CD4-positive, alpha-beta T cell treated with Interleukin-15 for 4 hours (primary cell): ENCODE results near the gene FREY1.
"Not testable (repeated sequence)": the region's sequence is repeated elsewhere in the genome, so short reads cannot be mapped to it uniquely, and the experiment has no call there.

Source experiments
- DNase-seq: peaks from one replicate; pipeline ENCODE4 v3.0.0-alpha.2; 2020; ENCODE audit warnings: low spot score

FREY1 gene

DNA sequence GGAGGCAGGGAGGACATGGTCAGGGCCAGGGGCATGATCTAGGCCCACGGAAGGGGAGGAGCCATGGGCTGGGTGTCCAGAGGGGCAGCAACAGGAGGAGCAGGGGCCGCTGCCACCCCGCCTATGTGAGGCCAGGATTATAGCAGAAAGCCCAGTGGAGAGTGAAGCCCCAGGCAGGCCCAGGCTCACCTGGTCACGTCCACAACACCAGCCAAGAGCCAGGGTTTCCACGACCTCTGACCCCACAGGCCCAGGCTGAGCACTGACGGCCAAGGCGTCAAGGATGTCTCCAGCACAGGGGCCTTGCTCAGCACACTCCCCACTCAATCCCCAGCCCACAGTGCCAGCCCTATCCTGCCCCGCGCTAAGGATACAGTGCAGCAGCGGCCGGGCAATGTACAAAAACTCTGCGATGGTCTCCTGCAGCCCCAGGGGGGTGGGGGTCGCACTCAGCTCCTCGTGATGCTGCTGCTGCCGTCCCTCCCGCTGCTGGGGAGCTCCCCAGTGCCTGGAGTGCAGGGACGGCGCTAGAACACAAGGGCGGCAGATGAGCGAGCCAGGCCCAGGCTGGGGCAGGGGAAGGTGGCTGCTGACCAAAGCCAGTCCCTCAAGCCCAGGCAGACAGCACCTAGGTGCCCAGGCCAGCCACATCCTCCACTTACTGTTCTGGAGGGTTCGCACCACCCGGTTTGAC, 7.0 kb upstream of the FREY1 start:
- DNase-seq: no peak

DNA sequence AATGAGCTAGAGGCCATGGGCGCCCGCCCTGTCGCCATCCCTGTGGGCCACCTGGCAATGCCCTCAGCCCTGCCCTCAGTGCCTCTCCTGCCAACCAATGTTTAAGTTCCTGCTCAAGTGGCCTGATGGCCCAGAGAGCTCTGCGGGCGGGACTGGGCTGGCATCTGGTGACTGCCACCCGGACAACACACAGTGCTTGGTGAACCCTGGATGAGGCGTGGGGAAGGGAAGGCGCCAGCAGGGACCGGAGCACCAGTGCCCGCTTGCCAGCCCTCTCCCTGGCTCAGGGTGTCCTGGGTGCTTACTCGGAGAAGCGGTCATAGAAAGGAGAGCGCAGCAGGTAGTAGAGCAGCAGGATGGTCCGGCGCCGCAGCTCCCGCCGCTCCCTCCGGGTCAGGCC, 6.4 kb upstream of the FREY1 start:
- no peak for DNase-seq

DNA sequence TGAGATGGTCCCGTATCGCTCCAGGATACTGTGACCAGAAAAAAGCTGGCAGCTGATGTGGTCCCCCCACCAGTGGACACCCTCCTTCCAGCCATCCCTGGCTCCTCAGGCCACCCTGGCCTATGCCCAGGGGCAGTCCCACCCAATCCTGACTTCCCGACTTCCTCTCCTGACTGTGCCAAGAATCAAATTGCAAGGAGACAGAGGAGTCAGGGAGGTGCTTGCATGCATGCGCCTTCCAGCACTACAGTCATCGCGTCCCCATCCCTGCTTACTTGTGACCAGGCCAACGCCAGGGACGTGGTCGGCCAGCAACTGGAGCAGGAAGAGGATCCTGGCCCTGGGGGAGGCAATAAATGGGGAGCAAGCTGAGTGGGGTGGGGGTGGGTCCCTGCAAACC, 3.6 kb upstream of the FREY1 start:
- no peak for DNase-seq

DNA sequence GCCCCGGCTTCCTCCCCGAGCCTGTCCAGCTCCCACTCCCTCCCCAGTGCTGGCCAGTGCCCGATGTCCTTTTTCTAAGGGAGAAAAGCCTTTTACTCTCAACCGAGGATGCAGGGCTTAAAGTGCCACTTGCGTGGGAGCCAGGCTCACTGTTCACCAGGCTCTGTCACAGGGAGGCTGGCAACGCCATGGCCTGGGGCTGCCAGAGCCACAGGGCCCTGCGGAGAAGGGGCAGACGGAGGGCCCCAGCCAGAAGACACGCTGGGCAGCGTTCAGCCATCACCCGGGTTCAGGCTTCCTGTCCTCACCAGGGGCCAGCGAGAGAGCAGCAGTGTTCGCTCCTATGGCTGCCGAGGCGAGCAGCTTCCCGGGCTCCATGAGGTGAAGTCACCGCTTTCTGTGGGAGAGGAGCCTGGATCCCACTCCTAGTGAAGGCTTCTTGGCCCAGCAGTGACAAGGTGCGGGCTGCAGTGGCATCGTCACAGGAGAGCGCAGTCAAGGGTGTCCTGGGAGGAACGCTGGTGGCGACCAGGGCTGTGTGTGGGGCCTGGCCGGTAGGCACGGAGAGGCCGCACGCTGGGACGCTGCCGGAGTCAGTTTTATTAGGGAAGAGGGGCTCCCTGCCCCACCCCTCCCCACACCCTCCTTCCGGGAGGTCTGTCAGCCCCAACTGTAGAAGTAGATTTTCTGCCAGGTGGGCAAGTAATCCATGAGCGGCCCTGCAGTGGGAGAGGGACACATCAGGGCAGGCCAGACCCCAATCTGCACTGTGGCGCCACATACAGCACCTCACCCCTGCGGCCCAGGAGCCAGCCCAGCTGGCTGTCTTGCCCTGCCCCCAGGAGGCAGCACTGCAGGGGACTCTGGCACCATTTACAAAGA, 2.8 kb upstream of the FREY1 start:
- DNase-seq: no peak

DNA sequence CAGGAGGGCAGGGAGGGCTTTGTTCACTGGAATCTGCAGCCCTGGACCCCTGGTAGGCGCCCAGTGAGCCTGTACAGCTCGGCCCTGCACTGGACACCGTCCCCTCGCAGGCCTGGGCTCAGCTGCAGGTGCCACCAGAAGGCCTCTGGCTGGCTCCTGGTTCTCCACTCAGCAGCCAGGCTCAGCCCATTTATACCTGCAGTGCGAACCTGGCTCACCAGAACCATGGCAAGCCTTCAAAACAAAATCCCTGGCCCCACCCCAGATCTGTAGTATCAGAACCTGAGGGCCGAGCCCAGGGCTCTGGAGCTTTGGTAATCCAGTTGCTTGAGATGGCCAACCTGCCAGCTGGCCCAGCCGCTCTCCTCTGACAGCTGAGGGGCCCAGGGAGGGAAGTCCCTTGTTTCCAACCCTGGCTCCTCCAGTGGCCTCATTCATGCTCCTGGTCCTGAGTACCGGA, 870 bp upstream of the FREY1 start:
- no peak for DNase-seq

DNA sequence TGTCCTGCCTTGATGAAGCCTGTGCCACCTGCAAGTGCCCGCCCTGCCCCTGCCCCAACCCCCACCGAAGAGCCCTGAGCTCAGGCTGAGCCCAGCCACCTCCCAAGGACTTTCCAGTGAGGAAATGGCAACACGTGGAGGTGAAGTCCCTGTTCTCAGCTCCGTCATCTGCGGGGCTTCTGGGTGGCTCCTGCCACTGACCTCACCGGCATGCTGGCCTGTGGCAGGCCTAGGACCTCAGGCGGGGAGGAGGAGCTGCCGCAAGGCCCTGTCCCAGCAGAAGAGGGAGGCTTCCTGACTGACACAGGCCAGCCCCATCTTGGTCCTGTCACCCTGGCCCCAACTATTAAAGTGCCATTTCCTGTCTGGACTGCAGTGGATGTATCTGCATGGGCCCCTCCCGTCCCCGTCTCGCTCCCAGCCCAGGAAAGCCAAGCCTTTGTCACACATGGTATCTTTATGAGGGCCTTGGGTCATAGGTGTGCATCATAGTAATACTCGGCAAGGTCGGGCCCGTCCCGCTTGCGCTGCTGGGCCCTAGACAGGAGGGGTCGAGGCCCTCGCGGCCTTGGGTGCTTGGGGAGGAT, 882 bp downstream of the FREY1 start:
- DNase-seq: no peak

DNA sequence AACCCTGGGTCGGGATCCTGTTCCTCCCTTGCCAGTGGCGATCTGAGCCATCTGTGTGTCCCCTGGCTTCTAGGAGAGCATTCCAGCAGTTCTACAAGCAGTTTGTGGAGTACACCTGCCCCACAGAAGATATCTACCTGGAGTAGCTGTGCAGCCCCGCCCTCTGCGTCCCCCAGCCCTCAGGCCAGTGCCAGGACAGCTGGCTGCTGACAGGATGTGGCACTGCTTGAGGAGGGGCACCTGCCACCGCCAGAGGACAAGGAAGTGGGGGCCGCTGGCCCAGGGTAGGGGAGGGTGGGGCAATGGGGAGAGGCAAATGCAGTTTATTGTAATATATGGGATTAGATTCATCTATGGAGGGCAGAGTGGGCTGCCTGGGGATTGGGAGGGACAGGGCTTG, 1.5 kb downstream of the FREY1 start:
- DNase-seq: not testable (repeated sequence)

DNA sequence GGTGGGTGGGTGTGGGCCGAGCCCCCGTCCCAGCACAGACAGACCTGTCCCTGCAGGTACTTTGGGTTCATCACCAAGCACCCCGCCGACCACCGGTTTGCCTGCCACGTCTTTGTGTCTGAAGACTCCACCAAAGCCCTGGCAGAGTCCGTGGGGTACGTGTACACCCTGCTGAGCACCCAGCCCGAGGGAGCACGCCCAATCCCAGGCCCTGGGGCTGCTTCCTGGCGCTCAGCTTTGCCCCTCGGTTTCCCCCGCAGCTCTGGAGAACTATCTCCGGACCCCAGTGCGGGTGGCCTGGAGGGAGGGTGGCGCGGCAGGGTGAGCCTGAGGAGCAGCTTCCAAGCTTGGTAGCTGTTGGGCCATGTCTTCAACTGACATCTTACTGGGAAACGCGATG, 2.0 kb downstream of the FREY1 start:
- DNase-seq: no peak

DNA sequence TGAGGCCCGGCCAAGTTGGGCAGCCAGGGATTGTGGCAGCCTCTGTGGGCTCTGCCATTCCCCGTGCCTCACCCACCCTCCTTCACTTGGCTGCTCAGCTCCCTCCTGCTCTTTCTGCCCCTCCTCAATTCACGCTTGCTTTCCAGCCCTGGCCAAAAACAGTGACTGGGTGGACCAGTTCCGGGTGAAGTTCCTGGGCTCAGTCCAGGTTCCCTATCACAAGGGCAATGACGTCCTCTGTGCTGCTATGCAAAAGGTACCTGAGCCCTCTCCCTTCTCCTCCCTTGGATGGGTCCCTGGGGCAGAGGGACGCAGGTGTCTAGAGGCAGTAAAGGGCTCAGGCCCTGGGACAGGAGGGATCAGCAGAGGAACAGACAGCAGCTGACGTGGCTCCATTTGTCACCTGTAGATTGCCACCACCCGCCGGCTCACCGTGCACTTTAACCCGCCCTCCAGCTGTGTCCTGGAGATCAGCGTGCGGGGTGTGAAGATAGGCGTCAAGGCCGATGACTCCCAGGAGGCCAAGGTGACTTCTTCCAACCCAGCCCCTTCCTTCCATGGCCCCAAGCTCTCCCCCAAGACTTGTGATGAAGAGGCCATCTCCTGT, 2.7 kb downstream of the FREY1 start:
- no peak for DNase-seq

DNA sequence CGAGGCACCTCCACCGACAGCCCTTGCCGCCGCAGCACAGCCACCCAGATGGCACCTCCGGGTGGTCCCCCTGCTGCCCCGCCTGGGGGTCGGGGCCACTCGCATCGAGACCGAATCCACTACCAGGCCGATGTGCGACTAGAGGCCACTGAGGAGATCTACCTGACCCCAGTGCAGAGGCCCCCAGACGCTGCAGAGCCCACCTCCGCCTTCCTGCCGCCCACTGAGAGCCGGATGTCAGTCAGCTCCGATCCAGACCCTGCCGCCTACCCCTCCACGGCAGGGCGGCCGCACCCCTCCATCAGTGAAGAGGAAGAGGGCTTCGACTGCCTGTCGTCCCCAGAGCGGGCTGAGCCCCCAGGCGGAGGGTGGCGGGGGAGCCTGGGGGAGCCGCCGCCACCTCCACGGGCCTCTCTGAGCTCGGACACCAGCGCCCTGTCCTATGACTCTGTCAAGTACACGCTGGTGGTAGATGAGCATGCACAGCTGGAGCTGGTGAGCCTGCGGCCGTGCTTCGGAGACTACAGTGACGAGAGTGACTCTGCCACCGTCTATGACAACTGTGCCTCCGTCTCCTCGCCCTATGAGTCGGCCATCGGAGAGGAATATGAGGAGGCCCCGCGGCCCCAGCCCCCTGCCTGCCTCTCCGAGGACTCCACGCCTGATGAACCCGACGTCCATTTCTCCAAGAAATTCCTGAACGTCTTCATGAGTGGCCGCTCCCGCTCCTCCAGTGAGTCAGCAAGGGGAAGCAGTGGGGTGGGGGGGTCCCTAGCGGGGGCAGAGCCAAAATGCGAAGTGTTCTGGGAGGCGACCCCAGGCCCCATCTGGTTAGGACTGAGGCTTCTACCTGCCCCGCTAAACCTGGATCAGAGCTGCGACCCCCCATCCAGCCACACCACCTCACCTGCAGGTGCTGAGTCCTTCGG, 4.4 kb downstream of the FREY1 start:
- no peak for DNase-seq

DNA sequence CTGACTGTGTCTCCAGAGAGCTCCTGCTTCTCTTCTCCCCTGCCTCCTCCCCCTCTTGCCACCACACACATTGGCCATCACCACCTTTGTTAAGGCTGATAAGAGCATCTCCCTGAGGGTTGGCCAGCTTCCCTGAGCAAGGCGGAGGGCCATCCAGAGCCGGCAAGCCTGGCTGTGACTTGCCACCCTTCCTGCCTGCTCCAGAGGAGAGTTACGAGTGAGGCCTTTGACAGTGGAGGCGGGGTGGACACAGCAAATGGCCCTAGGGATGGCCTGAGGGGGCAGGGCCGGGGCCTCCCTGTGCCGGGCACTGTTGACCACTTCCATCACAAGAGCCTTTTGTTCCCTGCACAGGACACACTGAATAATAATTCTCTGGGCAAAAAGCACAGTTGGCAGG, 5.4 kb downstream of the FREY1 start:
- no peak for DNase-seq

DNA sequence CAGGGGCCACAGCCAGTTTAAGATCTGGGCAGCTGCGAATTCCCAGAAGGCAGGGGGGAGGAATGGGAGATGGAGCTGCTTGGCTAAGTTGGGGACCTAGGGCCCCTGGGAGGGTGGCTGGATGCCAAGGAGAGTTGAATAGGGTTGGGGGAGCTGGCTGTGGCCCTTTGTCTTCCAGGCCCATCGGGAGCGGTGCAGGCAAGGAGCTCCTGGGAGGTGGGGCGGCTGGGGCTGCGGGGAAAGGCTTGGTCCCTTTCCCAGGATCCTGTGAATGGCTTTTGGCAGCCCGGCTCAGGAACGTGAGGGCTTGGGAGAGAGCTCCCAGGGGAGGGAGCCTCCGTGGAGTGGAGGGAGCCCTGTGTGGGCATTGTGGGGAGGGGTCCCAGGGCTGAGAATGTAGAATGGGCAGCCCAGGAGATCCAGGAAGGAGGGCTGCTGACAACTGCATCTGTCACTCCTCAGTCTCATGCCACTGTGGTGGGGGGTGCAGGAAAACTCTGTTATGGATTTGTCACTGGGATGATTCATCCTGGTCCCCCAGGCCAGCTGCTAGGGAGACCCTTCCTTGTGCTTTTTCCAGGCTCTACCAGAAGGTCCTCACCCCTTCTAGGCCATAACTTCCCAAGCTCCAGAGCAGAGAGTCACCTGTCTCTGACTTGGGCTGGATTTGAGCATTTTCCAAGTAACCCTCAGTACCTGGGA, 6.0 kb downstream of the FREY1 start:
- DNase-seq: no peak

DNA sequence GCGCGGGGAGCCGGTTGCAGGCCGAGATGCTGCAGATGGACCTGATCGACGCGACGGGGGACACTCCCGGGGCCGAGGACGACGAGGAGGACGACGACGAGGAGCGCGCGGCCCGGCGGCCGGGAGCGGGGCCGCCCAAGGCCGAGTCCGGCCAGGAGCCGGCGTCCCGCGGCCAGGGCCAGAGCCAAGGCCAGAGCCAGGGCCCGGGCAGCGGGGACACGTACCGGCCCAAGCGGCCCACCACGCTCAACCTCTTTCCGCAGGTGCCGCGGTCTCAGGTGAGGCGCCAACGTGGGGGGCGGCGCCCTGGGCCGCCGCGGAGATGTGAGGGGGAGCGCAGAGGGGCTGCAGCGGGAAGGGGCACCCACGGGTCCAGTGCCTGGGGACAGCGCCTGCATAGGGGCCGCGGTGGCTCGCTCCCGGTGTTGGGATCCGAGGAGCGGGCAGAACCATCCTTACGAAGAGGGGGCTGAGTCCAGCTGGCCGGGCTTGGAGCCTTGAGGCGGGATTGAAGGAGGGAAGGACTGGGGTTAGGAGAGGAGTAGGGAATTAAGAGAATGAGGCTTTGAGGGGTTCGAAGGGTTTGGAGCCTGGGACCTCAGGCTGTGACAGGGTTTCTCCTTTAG, 6.8 kb downstream of the FREY1 start:
- not testable (repeated sequence) for DNase-seq

DNA sequence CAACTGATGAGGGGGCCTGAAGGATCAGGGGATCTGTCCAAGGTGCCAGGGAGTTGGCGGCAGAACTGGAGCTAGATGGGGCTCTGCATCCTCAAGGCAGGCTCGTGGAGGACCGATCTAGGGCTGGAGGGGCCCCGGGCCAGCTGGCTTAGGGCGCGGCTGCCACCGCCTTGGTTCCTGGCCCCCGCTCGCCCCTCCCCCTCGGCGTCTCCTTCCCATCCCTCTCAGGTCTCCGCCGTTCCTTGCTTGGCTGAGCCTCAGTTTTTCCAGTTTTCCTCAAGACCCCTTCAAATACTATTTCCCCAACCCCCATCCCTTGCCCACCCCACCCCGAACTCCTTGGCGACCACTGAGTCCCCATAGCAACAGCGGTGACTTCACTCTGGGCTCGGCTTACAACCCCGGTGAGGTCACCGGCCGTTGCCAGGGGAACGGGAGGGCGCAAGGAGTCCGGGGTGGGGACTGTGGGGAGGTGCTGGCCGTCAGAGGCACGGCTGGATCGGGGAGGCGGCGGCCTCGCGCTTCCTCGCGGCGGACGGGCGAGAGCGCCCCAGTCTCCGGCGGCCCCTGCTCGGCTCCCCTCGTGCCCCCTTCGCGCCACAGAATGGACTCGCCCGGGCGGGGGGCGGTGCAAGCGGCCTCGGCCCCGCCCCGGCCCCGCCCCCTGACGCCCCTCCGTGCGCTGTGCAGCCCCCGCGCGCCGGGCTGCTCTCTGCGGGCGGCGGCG, 7.5 kb downstream of the FREY1 start:
- DNase-seq: peak; percentile 74

DNA sequence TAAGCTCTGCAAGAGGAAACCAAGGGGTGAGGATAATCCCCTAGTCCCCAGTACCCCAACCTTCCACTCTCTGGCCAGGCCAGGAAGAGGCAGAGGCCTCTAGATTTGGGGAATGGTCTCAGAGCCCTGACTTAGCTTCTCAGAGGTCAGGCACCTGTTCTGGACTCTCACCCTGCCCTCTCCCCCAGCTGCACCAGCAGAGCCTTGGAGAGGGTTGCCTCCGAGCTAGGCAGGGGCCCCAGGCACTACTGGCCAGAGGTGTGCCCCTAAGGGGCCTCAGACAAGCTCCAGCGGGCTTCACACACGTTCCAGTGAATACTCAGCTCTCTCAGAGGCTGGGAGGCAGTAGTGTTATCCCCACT, 8.0 kb downstream of the FREY1 start:
- no peak for DNase-seq

DNA sequence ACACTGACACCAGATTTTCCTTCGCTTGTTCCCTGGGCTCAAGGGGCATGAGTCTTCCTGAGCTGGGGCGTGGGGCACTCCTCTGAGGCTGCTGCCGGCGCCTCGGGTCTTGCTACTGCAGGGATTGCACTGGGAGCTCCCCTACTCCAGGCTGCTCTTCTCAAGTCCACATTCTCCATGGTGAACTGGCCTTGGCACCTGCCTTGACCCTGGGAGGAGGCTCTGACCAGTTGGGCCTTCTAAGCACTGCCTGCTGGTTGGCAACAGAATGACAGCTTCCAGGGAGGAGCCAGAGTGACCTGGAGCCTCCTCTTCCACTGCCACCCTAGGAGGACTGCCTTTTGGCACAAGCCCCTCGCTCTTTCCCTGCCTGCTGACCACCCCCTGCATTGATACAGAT, 9.5 kb downstream of the FREY1 start:
- no peak for DNase-seq

DNA sequence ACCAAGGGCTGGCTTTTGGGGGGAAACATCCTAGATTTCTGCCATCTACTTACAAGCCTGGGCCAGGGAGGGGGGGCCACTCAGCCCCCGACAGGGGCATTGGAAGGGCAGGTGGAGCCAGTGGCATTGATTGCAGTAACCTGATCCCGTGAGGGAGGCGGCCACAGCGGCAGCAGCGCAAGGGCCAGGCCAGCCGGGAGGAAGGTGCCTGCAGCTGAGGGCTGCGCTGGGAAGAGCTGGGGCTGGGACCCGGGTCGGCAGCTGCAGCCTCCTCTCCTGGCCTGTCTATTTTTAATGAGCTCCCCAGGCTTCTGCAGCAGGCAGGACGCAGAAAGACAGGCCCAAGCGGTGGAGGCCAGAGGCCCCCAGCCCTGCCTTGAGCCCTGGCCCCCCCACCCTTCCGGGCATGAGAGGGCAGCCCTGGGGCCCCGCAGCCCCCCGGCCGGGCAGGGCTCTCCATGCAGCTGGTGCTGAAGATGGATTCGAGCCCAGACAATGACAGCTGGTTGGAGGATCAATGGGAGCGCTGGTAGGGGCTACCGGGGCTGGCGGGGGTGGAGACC, 10.6 kb downstream of the FREY1 start:
- DNase-seq: no peak

DNA sequence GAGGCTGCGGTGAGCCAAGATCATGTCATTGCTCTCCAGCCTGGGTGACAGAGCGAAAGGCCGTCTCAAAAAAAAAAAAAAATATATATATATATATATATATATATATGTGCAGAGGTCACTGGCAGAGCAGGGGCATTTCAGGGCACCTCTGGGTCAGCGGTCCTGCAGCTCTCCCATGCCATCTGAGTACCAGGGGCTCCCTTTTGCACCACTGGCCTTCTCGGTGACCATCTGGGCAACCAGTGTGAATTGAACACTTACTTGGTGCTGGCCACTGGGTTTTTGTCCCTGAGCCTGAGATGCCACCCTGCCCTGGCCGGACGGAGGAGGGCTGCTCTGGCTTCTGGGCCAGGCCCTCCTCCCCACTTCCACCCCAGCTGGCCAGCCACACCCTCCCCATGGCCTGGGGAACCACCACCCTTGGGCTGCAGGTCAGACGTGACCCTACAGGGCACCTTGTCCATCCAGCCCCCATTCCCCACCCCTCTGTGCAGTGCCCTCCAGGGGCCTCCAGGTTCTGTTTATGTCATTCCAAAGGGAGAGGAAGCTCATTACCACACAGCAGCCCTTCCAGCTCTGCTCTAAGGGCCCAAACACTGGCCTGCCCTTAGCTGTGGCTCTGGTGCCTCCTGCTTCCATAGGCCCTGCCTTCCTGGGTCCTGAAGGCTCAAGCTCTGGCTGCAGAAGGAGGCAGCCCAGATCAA, 11.4 kb downstream of the FREY1 start:
- DNase-seq: no peak
